ENCODE measurements around the gene ZFP57. TPM values are rescaled to one million over a fixed set of nuclear protein-coding genes. Genes with fewer than 3 reads are reported as not detected.

ZFP57 gene
- total RNA-seq, 1 experiment from 2014 or later, result not detected

- H3K27me3 Mint-ChIP-seq (ENCODE audit: insufficient read depth, unreplicated experiment), result peaks cover 25% of the 10 kb centered on the region
- Histone ChIP-seq H3K27me3 (replicated peaks; ENCODE audit: control insufficient read depth, insufficient read depth, low read length) (no peaks in the 10 kb centered on the region), H3K4me1 (no peaks in the 10 kb centered on the region), H3K36me3 (ENCODE audit: control insufficient read depth, insufficient read depth, low read length) (no peaks in the 10 kb centered on the region), H3K9me3 (no peaks in the 10 kb centered on the region), H3K4me3 (ENCODE audit: low read depth, low read length) (no peak overlapping the region)
- POLR2A ChIA-PET, result no interaction called here
- TF ChIP-seq CTCF (IDR thresholded peaks at IDR 0.05; ENCODE audit: insufficient read depth in 1 of 2, low read depth in 1 of 2, low read length in 1 of 2, severe bottlenecking in 1 of 2, unreplicated experiment in 1 of 2), result no peak
- no peak overlapping the region for H3K4me3 Mint-ChIP-seq (ENCODE audit: unreplicated experiment)
- CTCF ChIA-PET, result no interaction called here
- no TSS peak for BruUV-seq (replicated peaks)
- no peak overlapping the region for H3K27ac Mint-ChIP-seq (ENCODE audit: unreplicated experiment)
- no peaks in the 10 kb centered on the region for H3K9me3 Mint-ChIP-seq (ENCODE audit: unreplicated experiment)
- intact Hi-C loops (cut with micrococcal nuclease; ENCODE audit: unreplicated experiment), result no loop called here
- DNase-seq, result no peak
- no peaks in the 10 kb centered on the region for H3K4me1 Mint-ChIP-seq (ENCODE audit: low read depth, unreplicated experiment)
- no peaks in the 10 kb centered on the region for H3K36me3 Mint-ChIP-seq (ENCODE audit: insufficient read depth, unreplicated experiment)
Observed at GRCh38 chr6:29624520-29624961, 56.4 kb downstream of the ZFP57 start.

Other genes starting within 250 kb of the ZFP57 start
- gene OR10C1, start 241.8 kb downstream of the ZFP57 start, total RNA-seq (2022), result not detected in 2 replicates
- gene OR11A1, start 224.1 kb downstream of the ZFP57 start, total RNA-seq (2022), result not detected in 2 replicates
- gene OR2H1, start 224.0 kb downstream of the ZFP57 start, total RNA-seq (2022), result not detected in 2 replicates
- not detected in 2 replicates for gene MAS1L, start 193.2 kb downstream of the ZFP57 start, total RNA-seq (2022)
- gene UBD, start 121.4 kb downstream of the ZFP57 start, total RNA-seq (2022), result 4.9 and 8.2 TPM in 2 replicates
- not detected in 2 replicates for gene OR2H2, start 96.0 kb downstream of the ZFP57 start, total RNA-seq (2022)
- 3.3 and 4.1 TPM in 2 replicates for gene GABBR1, start 48.0 kb downstream of the ZFP57 start, total RNA-seq (2022)
- gene MOG, start 24.1 kb downstream of the ZFP57 start, total RNA-seq (2022), result not detected in 2 replicates
- 4.4 and 4.7 TPM in 2 replicates for gene HLA-F, start 42.3 kb upstream of the ZFP57 start, total RNA-seq (2022)
- gene HLA-G, start 146.7 kb upstream of the ZFP57 start, total RNA-seq (2022), result 0.88 TPM in 1 of 2 replicates, not detected in the other

All from Caco-2 (cell line).